ENCODE data around the gene C1orf35.

DNA sequence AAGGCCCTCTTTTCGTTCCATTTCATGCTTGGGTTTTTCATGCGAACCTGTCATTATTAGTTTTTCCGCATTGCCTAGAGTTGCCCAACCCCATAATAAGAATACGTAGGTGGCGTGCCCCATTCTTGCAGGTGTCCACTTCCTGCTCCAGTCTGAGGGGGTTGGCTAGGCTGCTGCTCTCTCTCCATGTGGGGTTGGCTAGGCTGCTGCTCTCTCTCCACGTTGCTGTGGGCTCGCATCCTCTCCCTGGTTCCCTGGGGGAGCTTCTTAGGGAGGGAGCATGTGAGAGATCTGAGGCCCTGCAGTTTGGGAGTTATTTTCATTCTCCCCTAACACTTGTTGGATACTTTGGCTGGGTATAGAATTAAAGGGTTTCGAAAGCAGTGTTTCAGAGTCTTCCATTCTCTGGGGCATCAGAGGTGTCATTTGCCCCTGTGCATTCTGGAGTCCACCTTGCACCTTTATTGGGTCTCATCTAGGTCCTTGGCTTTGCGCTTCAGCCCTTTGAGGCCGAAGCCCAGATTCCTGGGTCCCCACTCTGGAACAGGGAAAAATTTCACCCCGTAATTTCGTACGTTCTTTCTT lies 8.6 kb downstream of the C1orf35 start:
- TF ChIP-seq POLR2A (conservative IDR thresholded peaks at IDR 0.05) (no peak), TCF15 (CRISPR knock-in tag; IDR thresholded peaks at IDR 0.05) (no peak), CTCF (IDR thresholded peaks at IDR 0.05 in 2 of 3, conservative IDR thresholded peaks at IDR 0.05 in 1 of 3; ENCODE audit: insufficient read depth in 2 of 3, low read depth in 1 of 3, low read length in 3 of 3) (no peak), TCF7 (IDR thresholded peaks at IDR 0.05; ENCODE audit: borderline replicate concordance) (no peak), PRMT5 (CRISPR knock-in tag; IDR thresholded peaks at IDR 0.05) (no peak), ELF4 (CRISPR knock-in tag; IDR thresholded peaks at IDR 0.05) (no peak), SRSF1 (IDR thresholded peaks at IDR 0.05; ENCODE audit: low read depth, low read length) (no peak), GATAD2B (IDR thresholded peaks at IDR 0.05; ENCODE audit: borderline replicate concordance) (no peak), TCF3 (CRISPR knock-in tag; IDR thresholded peaks at IDR 0.05) (no peak), SMAD1 (IDR thresholded peaks at IDR 0.05; ENCODE audit: low read depth, low read length, partially characterized antibody) (no peak)
- TF ChIP-seq, protein P1, sequence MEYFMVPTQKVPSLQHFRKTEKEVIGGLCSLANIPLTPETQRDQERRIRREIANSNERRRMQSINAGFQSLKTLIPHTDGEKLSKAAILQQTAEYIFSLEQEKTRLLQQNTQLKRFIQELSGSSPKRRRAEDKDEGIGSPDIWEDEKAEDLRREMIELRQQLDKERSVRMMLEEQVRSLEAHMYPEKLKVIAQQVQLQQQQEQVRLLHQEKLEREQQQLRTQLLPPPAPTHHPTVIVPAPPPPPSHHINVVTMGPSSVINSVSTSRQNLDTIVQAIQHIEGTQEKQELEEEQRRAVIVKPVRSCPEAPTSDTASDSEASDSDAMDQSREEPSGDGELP (CRISPR knock-in tag; IDR thresholded peaks at IDR 0.05; ENCODE audit: borderline replicate concordance): no peak
